GM15510 (cell line): ENCODE data around the gene METTL22.

Experiments
- POLR2A ChIP-seq: IDR thresholded peaks from 3 replicates; pipeline ENCODE4 v1.6.1; 2011; ENCODE audit warnings: borderline replicate concordance; ENCODE audit not compliant: insufficient read length; ENCODE audit errors: extremely low read depth

Gene METTL22

DNA sequence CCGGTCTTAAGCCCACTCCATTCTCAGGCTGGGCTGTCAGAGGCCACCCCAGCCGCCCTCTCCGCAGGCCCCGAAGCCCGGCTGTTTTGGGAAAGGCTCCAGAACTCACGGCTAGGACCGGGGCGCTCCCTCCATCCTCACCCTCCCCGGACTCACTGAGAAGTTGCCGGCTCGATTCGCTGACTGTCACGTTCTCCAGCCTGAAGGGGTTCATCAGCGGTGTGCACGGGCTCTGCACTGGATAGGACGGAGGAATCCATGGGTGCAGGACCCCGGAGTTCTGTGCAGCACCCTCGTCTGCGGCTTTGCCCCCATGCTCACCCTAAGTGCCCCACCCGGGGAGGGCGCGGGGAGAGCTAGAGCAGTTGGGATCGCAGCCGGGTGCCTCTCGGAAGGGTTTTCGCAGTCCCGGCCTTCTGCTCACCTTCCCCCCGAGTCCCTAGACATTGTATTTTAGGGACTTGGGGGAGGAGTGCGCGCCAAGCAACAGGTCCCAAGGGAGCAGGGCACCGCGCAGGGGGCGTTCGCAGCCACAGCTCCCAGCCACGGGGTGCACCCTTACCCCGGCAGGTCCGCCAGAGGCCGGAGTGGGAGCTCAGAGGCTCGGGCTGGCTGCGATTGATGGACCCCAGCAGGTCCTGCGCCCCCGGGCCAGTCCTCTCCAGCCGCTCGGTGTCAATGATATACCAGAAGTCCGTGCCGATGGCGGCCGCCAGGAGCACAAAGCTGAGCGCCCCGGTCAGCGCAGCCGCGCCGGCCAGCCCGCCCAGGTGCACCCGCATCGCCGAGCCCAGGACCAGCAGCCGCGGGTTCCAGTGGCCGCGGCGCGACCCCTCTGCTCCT is 32.2 kb upstream of the METTL22 start:
- no peak for TF ChIP-seq POLR2A

DNA sequence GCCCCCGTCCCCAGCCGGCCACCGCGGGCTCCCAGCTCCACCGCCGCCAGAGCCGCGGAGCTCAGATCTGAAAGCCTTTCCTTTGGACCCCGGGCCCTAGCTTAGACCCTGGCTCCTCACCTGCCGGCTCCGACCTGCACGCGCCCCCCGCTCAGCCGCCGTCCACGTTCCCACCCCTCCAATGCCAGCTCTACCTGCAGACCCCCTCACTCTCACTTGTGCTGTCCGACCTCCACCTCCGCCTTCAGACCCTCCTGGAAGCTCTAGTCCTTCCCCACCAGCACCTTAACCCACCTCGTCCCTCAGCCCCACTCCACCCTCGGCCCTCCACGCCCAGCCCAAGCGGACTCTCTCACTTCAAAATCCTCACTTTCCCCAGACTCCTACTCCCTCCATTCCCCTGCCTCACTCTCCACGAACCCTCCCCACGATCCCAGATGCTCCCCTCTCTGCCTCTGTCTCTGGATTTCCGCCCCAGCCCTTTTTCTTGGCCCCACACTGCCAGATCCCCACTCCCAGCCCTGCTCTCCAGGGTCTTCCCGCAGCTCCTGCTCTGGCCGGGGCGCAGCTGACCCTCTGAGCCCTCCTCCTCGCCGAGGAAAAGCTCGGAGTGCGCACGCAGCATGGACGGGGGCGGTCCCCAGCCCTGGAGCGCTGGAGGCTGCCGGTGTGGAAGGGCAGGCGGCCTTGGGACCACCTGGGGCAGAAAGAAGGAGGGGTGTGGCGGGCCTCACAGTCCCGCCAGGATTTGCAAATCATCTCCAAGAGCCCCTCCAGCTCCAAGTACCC is 31.4 kb upstream of the METTL22 start, which contains the start of gene TMEM114:
Gene TMEM114, minus strand, starts transcription at position 612 of the 789 bp plus-strand sequence. CDS start 673 bp downstream, outside the sequence.
- TF ChIP-seq POLR2A = no peak

- no peak for TF ChIP-seq POLR2A
Observed at GRCh38 chr16:8590811-8591210, 30.7 kb upstream of the METTL22 start.

- TF ChIP-seq POLR2A = no peak
Observed at GRCh38 chr16:8591451-8591850, 30.0 kb upstream of the METTL22 start.

DNA sequence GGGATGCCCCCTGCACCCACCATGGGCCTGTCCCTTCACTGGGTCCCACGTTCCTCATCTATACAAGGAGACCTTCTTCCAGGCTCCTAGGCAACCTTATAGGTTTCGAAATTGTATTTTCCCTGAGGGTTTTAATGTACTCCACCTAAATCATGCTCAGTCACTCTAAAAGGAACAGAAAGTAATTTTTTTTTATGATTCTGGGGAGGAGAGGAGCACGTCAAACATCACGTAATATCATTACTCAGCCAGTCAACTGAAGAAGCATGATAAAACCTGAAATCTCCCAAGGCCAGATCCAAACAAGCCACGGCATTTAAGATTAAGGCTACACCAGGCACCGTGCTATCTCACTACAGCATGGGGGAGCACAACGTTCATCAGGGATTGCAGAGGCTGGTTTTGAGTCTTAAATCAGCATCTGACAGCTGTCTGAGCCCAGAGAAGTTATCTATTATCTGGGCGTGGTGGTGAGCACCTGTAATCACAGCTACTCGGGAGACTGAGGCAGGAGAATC is 27.3 kb upstream of the METTL22 start:
- TF ChIP-seq POLR2A = no peak

DNA sequence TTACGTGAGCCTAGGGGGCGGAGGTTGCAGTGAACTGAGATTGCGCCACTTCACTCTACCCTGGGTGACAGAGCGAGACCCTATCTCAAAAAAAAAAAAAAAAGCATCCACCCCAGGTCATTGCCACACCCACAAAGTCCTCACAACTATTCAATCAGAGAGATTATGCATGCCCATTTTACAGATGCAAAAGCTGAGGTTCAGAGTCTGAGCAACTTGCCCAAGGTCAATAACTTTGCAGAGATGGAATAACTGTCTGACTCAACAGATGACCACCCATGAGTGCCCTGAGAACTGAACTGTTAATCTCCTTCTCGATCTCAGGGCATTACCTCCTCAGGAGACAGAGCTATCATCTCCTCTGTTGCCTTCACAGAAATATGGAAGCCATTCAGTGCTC is 25.7 kb upstream of the METTL22 start:
- no peak for TF ChIP-seq POLR2A

- TF ChIP-seq POLR2A = no peak
Observed at GRCh38 chr16:8596581-8596980, 24.9 kb upstream of the METTL22 start.

DNA sequence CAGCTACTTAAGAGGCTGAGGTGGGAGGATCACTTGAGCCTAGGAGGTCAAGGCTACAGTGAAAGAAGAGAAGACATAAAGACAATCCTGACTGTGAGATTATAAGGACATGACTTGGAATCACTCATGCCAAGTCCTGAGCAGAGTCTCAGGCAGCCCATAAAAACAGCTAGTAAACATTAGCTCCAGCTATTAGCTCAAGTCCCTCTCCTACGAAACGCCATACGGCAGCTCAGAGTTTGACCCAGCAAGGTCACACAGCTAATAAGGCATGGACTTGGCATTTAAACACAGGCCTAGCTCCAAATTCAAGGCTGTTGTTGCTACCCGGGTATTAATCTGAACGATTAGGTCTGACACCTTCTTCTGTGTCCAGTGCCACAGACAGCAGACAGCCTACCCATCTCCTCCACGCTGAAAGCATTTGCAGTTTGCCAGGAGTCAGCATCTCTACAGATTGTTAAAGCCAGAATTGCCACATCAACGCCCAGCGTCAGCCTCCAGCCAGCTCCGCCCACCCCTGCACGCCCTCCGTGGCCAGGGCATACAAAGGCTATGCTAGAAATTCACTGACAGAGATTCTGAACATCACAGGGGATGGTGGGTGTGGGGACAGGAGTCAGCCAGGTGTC is 21.2 kb upstream of the METTL22 start:
- no peak for TF ChIP-seq POLR2A

GRCh38 chr16:8605554-8605953 is 15.9 kb upstream of the METTL22 start:
- no peak for TF ChIP-seq POLR2A

DNA sequence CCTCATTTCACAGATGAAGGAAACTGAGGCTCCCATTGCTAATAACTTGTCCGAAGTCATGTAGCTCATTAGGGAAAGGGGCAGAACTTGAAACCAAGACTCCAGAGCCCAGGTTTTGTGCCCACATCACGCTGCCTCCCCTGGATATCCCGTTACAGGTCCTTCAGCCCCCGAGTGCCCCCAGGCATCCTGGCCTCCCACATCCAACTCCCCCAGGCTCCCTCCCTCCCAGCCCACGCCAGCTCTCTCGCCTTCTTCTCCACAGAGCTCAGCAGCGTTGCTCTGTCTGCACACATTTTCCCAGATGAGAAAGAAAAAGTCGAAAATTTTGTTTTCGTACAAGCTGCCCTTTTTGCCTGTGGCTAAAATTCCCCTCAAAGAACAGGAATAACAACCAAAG is 14.3 kb upstream of the METTL22 start:
- TF ChIP-seq POLR2A = no peak

DNA sequence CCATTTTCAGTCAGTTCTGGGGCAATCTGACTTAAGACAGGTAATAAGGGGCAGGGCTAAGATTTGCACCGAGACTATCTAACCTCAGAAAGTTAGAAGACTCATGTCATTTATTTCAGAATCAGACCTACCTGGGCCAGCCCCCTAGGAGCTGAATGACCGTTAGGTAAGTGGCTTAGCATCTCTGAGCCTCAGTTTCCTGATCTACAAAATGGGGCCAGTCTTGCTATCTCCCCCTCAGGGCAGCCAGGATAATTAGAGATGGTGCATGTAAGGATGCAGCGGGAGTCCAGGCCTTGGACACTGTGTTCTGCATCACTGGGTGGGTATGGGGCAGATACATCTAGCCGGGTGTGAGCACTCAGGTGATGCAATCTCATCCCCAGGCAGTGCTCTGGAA is 10.4 kb upstream of the METTL22 start:
- TF ChIP-seq POLR2A = no peak

- TF ChIP-seq POLR2A = no peak
Observed at GRCh38 chr16:8611886-8612600, 9.5 kb upstream of the METTL22 start.

DNA sequence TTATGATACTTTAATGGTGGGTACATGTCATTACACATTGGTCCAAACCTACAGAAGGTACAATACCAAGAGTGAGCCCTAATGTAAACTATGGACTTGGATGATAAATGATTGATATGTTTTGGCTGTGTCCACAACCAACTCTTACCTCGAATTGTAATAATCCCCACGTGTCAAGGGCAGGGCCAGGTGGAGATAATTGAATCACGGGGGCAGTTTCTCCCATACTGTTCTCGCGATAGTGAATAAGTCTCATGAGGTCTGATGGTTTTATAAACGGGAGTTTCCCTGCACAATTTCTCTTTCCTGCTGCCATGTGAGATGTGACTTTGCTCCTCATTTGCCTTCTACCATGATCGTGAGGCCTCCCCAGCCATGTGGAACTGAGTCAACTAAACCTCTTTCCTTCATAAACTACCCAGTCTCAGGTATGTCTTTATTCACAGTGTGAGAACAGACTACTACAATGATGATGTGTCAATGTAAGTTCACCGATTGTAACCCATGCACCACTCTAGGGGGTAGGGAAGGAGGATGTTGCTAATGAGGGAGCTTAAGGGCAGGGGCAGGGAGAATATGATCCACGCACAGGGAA is 7.0 kb upstream of the METTL22 start:
- TF ChIP-seq POLR2A = no peak
